ENCODE data around the gene DNM3. TPM values are rescaled to one million over a fixed set of nuclear protein-coding genes. Genes with fewer than 3 reads are reported as not detected.
A peak's percentile ranks its signal among the peaks of the same experiment; 100 is the strongest.

DNM3 gene
- polyA plus RNA-seq, 1 donor (not counting 4 experiments of a cell fraction or from before 2014, with no cell fraction given): 2.0 TPM

- H3K27ac ChIP-seq (ENCODE audit: control insufficient read depth, insufficient read depth, low read length): peak overlapping the region; percentile 68
- H4K20me1 ChIP-seq (ENCODE audit: control insufficient read depth, extremely low read depth, insufficient read depth, low read length): no peaks in the 10 kb centered on the region
- H3K9me3 ChIP-seq (ENCODE audit: control insufficient read depth, low read depth, low read length): no peaks in the 10 kb centered on the region
- peak overlapping the region; percentile 49 for H3K4me2 ChIP-seq (ENCODE audit: control insufficient read depth, extremely low read depth, insufficient read depth, low read depth, low read length)
- H3K9ac ChIP-seq (ENCODE audit: control insufficient read depth, extremely low read depth, insufficient read depth, low read length): no peak overlapping the region
- H3K79me2 ChIP-seq (ENCODE audit: control insufficient read depth, insufficient read depth, low read length): peaks cover 9% of the 10 kb centered on the region
- H3K4me1 ChIP-seq (ENCODE audit: control insufficient read depth, extremely low read depth, insufficient read depth, low read length): peaks cover 22% of the 10 kb centered on the region
- DNase-seq (ENCODE audit: low read depth, low spot score) (no peak), FAIRE-seq (no peak)
- H3K36me3 ChIP-seq (ENCODE audit: control insufficient read depth in 2 of 2, extremely low read depth in 1 of 2, insufficient read depth in 2 of 2, low read length in 2 of 2): peaks cover 24 to 44% of the 10 kb centered on the region in 2 experiments
- H3K9me1 ChIP-seq (ENCODE audit: control insufficient read depth, extremely low read depth, insufficient read depth, low read length): no peaks in the 10 kb centered on the region
- no peaks in the 10 kb centered on the region for H3K27me3 ChIP-seq (ENCODE audit: control insufficient read depth, extremely low read depth, insufficient read depth, low read length)
- no peak overlapping the region for H2AFZ ChIP-seq (ENCODE audit: control insufficient read depth, low read length)
- no peak overlapping the region for H3K4me3 ChIP-seq (ENCODE audit: control insufficient read depth in 2 of 3, extremely low read depth in 1 of 3, insufficient read depth in 2 of 3, low read depth in 1 of 3, low read length in 3 of 3)
- dilution Hi-C loops (cut with MboI; ENCODE audit: extremely low pct_ligation_motif_present, low sequenced_read_pairs): no loop called here
- TF ChIP-seq EZH2 (IDR thresholded peaks at IDR 0.05; ENCODE audit: low read length) (no peak), CTCF (optimal IDR thresholded peaks at IDR 0.05 in 1 of 3, IDR thresholded peaks at IDR 0.05 in 1 of 3, conservative IDR thresholded peaks at IDR 0.05 in 1 of 3; ENCODE audit: extremely low read depth in 1 of 3, insufficient read depth in 2 of 3, low read length in 3 of 3) (no peak)
Measured at GRCh38 chr1:171793636-171794035, 47.7 kb upstream of the DNM3 start.

- Histone ChIP-seq H3K9me3 (ENCODE audit: control insufficient read depth, low read depth, low read length) (no peaks in the 10 kb centered on the region), H2AFZ (ENCODE audit: control insufficient read depth, low read length) (no peak overlapping the region), H3K4me3 (ENCODE audit: control insufficient read depth in 2 of 3, extremely low read depth in 1 of 3, insufficient read depth in 2 of 3, low read depth in 1 of 3, low read length in 3 of 3) (no peak overlapping the region), H3K9ac (ENCODE audit: control insufficient read depth, extremely low read depth, insufficient read depth, low read length) (no peak overlapping the region), H3K4me1 (ENCODE audit: control insufficient read depth, extremely low read depth, insufficient read depth, low read length) (peaks cover 18% of the 10 kb centered on the region), H3K27me3 (ENCODE audit: control insufficient read depth, extremely low read depth, insufficient read depth, low read length) (no peaks in the 10 kb centered on the region), H3K9me1 (ENCODE audit: control insufficient read depth, extremely low read depth, insufficient read depth, low read length) (no peaks in the 10 kb centered on the region), H3K27ac (ENCODE audit: control insufficient read depth, insufficient read depth, low read length) (peak overlapping the region; percentile 68), H3K79me2 (ENCODE audit: control insufficient read depth, insufficient read depth, low read length) (peaks cover 9% of the 10 kb centered on the region), H3K36me3 (ENCODE audit: control insufficient read depth in 2 of 2, extremely low read depth in 1 of 2, insufficient read depth in 2 of 2, low read length in 2 of 2) (peaks cover 23 to 44% of the 10 kb centered on the region in 2 experiments), H4K20me1 (ENCODE audit: control insufficient read depth, extremely low read depth, insufficient read depth, low read length) (no peaks in the 10 kb centered on the region), H3K4me2 (ENCODE audit: control insufficient read depth, extremely low read depth, insufficient read depth, low read depth, low read length) (peak overlapping the region; percentile 49)
- TF ChIP-seq CTCF (optimal IDR thresholded peaks at IDR 0.05 in 1 of 3, IDR thresholded peaks at IDR 0.05 in 1 of 3, conservative IDR thresholded peaks at IDR 0.05 in 1 of 3; ENCODE audit: extremely low read depth in 1 of 3, insufficient read depth in 2 of 3, low read length in 3 of 3) (no peak), EZH2 (IDR thresholded peaks at IDR 0.05; ENCODE audit: low read length) (no peak)
- peak; percentile 89 for FAIRE-seq
- peak; percentile 57 for DNase-seq (ENCODE audit: low read depth, low spot score)
- dilution Hi-C loops (cut with MboI; ENCODE audit: extremely low pct_ligation_motif_present, low sequenced_read_pairs): no loop called here
Measured at GRCh38 chr1:171794085-171794484, 47.2 kb upstream of the DNM3 start.
